Effector CD4-positive, alpha-beta T cell (primary cell): ENCODE results near the gene SPTB.

Experiments
- DNase-seq: peaks from one replicate; pipeline ENCODE4 v3.0.0-alpha.2; 2020

SPTB gene

DNA sequence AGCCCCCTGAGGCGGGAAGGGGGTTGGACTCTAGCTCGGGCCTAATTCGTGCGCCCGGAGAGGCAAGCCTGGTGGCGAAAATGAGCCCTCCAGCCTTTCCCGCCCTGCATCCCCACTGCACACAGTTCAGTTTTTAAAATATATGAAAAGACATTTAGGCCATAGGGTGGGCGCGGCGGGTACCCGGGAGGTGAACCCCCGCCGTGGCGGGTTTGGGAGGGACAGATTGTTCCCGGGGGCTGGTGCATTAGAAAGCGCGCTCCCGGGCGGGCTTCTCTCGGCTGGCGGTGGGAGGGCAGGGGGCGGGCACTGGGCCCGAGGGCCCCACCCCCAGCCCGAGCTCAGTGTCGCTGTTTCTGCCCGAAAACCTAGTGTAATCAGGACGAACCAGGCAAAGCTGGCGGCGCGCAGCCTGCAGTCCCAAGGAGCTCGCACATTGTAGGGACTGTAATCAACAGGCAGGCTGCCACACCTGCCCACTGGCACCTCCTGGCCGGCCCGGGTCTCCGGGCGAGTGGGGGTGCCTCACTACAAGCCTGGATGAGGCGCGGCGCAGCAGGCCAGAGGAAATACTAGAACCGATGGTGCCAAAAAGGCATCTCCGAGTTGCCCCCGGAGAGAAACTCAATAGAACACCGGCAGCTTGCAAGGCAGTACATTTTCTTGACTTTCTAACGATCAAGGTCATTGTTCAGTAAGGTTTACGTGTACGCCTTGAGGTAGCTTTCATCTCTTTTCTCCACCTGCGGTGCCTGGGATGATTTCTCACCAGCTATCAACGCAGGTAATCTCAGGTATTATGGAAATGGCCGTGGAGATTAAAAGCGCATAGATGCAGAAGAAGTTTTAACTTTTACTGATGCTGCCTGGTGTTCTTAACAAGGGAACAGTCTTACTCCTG lies 764 bp upstream of the SPTB start:
- peak; percentile 34 for DNase-seq

DNA sequence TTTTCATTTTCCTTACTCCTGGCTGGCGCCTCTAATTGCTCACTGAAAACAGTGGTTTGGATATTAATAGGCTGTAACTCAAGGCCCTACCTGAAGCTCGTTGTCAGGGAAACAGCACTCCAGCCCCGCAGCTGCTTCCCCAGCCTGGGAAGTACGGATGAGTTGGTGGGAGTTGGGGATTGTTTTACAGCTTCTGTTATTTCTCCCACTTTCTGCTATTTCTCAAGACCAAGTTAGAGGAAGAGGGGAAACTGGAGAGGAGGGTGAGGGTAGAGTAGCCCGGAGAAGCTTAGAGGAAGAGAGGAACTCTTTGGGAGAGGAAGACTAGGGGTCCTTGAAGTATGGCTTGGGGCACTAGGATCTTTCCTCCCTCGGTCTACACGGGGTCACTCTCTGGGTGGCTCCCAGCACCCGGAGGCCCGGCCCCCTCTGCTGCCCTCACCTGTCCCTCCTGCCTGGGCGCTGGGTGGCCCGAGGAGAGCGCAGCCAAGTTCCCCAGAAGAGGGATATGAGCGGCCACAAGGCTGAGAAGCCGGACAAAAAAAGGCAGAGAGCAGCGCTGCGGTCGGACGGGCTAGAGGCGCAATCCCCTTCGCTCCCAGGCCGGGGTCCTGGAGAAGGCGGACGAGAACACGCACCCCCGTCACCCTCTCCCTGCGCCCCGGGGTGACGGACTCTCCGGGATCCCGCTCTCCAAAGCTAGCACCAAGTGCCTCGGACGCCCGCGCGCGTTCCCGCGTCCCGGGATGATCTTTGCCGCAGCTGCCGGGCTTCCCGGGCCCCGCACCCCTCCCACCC lies 671 bp downstream of the SPTB start:
- no peak for DNase-seq

DNA sequence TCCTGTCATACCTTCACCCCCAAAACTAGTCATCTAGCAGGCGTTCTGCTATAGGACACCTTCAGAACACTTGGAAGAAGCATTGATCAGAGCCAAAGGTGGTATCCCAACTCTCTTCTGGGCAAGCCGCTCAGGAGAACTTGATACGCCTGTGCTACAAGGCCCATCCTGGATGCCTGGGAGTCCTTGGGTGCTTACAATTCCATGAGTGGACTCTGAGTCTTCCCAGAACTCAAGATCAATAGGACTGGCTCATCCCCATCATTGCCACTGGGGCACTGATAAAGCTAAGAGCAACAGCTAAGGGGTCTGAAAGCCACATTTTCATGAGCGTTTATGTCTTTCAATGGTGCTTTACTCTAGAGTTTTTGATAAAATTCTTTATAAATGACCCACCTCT lies 1.9 kb downstream of the SPTB start:
- DNase-seq = no peak

DNA sequence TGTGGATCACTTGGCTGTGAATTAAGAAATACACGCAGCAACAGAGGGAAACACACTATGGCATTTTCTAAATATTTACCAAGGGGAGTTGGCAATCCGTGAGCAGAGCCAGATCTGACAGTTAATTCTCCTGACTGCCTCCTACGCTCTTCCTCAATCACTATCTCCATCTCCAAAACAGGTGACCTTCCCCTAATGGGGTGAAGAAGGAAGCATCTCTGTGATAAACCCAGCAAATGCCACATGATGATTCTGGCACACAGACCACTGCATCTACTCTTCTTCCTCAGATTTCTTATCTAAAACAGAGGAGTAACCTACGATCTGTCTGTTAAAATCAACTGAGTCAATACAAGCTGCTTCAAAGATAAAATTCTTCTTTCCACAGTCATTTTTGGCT lies 4.4 kb downstream of the SPTB start:
- no peak for DNase-seq

DNA sequence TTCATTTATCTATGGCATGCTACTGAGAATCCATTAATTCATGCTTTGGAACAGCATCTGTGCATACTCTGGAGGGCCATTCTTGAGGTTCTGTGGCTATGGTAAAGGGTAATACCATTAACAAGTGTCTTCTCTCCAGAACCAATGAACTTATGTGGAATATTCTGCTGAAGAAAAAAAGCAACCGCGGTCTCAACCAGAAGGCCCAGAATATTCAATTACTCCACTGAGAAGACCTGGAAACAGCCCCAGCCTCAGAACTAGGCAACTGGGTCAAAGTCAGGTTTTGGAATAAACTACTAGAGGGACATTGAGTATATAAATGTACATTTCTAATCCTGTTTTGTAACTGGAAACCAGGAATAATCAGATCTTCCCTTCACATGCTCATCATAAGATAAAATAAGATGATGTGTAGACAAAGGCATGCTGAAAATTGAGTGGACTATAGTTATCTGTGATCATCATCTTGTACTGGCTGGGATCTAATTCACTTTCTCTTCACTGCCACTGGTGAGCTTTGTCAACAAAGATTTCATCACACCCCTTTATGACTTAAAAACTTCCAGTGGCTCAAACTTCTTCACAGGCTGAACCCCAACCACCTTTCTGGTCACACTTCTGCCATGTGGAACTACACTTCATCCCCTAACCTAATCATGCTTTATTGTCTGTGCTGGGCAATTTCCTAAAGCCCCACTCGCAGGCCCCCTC lies 6.0 kb downstream of the SPTB start:
- no peak for DNase-seq

DNA sequence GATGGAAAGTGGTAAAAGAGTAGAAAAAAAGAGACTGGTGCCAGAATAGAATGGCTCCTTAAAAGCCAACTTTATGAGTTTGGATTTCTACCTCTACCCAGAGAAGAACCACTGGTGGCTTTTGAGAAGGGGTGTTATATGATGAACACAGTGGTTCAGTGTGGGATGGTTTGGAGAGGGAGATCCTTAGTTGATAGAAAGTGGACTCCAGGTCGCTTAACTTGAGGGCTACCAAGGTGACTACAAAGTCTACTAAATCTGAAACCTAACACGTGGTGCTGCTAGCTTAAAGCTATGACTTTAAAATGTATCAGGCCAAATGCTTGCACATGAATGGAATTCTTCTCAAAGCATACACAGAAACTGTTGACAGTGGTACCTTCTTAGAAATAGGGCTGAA lies 8.4 kb downstream of the SPTB start:
- no peak for DNase-seq

DNA sequence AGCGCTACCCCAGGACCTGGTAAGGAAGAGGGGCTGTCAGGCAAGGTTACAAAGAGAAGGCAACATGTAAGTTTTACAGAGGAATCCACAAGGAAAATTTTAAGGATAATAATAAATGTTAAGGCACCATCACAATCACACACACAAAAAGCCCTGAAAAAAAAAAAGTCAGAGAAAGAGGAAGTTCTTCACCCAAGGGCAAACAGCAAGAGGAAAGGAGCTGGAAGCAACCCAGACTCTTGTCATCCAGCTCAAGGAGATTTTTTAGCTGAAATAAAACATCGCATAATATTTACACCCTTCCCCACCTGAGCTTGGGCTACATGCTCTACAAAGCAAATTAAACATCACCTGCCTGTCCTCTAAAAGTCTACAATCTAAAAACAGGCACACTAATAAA lies 9.5 kb downstream of the SPTB start:
- no peak for DNase-seq

DNA sequence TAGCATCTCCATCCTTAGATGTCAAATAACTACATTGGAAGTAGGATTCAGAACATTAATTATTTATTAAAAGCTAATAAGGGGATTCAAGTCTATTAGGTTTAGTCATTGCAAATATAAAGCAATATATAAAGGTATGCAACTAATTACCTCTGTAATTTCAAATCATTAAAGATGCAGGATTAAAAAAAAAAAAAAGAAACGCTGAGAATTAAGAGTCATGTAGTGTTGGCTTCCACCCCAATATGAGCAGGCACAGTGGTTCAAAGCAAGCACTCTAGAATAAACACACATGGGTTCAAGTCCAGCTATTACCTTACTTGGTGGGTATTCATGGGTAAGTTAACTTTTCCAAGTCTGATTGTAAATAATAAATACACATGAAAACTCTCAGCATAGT lies 10.9 kb downstream of the SPTB start:
- no peak for DNase-seq

DNA sequence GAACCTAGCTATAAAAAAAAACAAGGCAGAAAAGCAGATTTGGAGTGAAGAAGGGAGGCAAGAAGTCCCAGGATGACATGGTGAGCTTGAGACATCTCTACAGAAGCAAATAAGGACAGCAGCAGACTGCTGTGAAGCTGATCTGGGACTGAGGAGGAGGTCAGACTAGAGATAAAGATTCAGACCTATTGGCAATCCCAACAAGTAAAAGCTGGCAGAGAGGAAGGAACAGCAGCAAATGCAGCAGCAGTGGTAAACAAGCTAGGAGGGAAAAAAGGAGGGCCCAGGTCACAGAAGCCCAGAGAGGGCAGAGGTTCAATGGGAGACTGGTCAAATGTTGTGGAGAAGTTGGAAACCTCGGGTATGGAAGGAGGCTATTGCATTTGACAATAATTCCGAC lies 11.3 kb downstream of the SPTB start:
- no peak for DNase-seq

DNA sequence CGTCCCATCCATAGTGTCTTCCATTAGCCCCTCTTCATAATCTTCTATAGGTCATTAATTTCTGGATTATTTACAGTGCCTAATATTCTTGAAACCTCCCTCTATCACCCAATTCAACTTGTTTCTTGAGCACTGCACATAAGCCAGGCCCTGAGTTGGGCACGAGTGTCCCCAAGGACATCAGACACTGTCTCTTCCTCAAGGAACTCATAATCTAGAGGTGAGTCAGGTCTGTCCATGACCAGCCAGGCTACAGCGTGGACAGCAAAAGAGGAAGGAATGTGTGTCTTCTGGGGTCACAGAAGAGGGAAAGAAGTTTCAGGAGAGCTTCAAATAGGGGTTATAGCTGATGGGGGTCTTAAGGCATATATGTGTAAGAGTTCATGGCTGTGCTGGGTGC lies 12.5 kb downstream of the SPTB start:
- DNase-seq = no peak

DNA sequence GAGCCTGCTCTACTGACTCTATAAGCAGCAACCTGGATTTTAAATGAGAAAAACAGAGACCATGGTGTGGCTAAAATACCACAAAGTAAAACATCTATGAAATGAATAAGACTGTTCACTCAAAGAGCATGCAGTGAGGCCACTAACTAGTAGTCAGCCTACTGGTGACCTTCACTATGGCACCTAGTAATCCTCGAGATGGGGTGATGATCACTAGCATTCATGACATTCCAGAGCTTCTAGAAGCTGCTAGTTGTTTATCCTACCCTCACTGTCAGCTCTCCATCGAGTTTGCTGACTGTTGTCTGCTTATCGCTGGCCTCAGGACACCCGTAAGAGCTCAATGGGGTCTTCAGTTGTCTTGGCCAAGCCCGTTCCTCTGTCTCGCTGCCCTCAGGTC lies 13.7 kb downstream of the SPTB start:
- DNase-seq = no peak

DNA sequence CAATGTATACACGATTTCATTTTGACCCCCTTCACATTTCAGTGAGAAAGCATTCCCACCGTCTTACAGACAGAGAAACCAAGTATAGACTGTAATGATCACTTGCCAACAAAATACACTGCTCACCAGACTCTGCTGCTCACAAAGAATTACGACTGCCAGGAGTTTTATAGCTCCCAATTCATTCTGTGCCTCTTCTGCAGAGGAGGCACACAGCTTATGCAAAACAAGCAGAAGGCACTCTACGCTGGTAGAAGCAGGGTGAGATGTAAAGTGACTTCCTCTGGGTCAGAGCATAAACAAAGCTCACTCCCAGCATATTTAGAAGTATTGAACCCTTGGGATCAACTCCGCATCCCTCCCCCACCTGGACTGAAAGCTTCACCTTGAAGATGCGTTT lies 14.6 kb downstream of the SPTB start:
- DNase-seq = no peak

DNA sequence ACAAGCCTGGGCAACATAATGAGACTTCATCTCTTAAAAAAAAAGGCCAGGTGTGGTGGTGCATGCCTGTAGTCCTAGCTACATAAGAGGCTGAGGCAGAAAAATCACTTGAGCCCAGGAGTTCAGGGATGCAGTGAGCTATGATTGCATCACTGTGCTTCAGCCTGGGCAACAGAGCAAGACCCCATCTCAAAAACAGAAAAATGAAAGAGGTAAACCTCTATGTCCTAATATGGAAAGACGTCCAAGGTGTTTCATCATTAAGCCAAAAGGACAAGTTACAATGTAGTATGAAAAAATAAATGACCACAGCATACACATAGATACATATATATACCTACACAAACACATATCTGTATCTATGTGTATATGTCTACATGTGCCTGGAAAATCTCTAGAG lies 15.4 kb downstream of the SPTB start:
- DNase-seq = no peak

DNA sequence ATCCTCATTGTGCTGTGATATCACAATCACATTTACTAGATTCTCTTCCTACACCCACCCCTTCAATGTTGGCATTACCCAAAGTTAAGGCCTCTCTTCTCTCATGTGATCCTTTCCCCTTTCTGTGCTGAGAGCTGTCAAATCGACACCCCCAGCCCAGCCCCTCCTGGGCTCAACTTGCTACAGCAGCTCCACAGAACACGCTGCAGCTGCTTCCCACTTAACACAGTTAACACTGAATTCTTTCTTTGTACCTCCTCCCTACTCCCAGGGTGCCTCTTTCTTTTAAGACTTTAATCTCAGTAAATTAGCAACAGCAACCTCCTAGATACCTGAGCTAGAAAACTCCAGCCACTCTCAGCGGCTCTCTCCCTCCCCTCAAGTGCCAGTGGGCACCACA lies 17.8 kb downstream of the SPTB start:
- no peak for DNase-seq

DNA sequence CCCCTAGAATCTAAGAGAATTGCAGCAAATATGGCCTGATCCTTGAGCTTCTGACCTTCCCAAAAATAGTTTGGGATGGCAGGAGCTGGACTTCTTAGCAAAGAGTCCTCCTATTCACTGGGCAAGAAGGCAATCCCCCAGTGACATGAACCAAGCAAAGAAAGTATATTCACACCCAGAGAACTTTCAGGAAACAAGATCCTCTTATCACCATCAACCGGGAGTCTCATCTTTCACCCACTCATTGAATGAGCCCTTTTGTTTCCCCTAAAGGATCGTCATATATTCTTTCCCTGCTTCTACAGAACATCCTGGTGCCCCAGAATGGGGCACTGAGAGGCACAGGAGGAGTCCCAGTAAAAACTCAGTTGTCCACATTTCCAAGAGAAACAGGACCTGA lies 19.7 kb downstream of the SPTB start:
- DNase-seq = no peak

DNA sequence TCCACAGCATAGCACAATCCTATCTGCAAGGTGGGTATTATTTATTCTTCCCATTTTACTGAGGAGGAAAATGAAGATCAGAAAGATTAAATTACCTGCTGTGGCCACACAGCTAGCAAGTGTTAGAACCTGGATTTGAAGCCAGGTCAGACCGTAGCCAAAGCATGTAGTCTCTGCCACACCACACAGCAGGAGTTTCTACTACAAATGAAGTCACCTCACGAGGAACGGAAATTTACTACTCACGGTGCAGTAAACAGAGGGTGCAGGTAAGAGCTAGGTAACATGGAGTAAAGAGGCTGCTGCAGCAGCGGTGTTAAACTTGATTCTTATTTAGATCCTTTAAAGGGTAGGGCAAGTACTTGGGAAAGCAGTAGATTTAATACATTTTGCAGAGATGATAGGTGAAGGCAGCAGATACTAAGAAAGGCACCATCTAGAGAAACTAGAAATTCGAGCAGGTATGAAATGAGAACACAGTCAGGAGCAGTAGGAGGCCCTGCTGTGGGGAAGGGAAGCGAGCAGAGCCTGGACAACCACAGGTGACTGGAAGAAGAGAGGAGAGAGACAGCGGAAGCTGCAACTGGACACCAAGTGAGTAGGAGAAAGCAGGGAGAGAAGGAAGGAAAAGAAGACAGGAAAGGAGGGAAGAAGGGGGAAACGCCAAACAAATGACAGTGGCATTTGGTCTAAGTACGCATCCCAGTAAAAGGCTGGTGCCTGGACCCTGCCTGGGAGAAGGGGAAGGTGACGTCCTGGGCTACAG lies 21.5 kb downstream of the SPTB start:
- no peak for DNase-seq

DNA sequence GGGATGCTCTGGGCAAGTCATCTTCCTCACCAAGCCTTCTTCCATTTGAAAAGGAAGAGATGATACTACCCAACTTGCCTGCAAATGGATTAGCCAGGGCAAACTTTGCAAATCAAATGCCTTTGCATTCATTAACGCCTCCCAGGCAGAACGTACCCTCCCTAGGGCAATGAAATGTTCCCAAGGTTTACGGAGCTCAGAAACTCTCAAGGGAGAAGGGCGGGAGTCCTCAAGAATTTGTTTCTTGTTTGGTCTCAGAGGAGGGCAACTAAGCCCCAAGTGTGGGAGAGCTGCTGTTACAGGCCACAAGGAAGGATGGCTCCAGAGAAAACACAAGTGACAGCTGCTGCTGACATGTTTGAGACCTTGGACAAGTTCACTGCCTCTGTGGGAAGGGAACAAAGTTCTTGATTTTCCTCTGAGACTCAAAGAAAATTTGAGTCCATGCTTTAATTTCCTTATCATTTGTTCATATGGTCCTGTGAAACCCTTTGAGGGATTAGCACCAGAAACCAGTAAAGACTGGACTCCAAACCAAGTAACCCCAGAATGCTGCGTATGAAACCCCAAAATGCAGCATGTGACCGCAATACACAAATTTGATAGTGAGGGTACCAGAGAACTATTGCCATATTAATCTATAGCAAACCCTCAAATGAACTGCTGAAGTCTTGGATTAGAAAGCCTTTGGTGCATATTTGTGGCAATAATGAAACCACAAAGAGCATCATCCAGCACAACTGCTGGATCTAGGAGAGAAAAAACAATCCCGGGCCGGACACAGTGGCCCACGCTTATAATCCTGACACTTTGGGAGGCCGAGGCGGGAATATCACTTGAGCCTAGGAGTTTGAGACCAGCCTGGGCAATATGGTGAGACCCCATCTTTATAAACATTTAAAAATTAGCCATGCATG lies 22.9 kb downstream of the SPTB start:
- no peak for DNase-seq

DNA sequence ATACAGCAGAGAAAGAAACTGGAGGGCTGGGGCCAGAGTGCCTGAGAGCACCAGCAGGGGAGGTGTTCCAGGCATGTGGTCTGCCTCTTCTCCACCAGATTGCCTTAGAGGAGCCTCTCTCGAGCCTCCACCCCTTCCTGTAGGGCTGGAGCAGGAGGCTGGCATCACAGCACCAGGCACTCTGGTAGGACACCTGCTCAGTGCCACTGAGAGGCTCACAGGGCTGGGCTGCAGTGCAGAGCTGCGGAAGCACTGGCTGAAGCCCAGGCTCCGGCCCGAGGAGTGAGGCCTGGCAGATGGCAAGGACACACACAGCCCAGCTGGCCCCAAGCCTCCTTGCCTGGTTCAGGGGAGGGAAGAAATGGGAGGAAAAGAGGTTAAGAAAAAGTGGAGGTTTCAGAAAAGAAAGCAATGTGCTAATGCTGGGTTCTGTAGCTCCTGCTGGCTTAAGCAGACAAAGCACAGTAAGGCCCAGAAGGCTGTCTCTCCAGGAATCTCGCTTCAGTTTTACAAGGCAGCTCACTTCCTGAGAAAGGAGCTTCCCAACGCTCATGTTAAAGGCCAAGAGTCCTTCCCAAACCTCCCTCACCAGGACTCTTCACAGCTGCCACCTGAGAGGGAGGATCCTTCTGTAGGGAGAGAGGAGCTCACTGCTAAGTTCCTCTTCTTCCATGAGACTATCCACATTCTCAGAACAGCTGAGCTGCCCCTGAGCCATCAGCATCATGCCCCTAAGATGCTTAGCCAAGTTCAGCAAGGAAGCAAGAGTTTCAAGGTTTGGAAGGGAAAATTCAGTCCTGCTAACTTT lies 23.8 kb downstream of the SPTB start:
- DNase-seq = no peak

DNA sequence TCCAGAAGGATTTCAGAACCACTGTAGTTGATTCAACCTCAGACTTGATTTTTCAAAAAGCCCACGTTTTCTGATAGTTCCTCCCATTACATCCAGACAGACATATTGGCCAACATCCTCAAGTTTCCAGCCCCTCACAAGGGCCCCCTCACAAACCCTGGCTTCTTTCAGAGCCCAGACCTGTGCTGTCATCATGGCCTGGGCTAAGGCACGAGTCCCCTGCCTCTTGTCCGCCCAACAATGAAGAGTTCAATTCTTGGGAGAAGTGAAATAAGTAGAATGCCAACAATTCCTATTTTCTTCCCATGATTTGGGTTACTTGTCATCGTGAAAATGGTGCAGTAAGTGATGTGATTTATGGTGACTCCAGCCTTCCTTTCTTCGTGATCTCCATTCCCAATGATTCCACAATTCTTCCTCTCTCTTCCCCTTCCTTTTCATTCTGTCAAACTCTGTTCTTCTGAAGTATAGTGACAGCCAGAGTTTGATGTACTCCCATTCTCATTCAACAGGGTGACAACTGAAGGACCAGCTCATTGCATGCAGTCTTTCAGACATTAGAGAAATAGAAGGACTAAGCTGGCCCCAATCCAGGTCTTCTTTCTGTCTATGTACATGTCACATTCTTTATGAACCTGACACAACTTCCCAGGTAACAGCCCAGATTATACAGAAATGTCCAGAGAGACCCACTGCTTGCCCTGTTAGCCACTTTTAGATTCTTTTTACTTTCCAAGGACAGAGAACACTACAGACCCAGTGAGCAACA lies 29.2 kb downstream of the SPTB start:
- no peak for DNase-seq

DNA sequence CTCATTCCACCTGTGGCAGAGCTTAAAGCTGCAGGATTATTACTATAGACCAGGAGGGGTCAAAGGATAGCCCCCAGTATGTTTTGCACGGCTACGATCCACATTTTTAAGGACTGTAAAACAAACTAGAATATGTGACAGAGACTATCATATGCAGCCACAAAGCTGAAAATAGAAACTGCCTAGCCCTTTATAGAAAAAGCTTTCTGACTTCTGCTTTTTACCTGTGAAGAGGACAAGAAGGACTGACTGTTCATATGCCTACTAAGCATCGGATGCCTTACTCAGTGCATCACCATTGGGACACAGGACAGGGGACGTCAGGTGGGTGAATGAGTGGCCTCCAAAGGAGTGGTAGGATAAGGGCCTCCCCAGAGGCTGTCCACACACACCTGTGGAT lies 29.8 kb downstream of the SPTB start:
- no peak for DNase-seq
